ENCODE measurements around the gene WNT10A.

Gene WNT10A

DNA sequence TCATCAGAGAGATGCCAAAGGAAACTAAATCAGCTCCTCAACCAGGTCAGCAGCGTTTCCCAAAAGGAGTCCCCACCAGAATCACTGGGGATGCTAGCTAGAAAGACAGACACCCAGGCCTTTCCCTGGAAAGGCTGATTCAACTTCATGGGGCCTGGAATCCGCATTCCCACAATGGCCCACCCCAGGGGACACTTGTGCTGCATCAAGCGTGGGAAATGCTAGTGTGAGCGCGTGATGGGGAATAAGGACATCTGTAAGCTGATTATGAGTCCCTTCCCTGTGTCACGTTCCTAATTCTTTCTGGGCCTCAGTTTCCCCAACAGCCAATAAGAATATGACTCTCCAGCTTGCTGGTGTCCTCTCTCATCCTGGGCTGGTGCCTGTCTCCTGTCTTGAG lies 2.2 kb upstream of the WNT10A start:
- no peak for DNase-seq

DNA sequence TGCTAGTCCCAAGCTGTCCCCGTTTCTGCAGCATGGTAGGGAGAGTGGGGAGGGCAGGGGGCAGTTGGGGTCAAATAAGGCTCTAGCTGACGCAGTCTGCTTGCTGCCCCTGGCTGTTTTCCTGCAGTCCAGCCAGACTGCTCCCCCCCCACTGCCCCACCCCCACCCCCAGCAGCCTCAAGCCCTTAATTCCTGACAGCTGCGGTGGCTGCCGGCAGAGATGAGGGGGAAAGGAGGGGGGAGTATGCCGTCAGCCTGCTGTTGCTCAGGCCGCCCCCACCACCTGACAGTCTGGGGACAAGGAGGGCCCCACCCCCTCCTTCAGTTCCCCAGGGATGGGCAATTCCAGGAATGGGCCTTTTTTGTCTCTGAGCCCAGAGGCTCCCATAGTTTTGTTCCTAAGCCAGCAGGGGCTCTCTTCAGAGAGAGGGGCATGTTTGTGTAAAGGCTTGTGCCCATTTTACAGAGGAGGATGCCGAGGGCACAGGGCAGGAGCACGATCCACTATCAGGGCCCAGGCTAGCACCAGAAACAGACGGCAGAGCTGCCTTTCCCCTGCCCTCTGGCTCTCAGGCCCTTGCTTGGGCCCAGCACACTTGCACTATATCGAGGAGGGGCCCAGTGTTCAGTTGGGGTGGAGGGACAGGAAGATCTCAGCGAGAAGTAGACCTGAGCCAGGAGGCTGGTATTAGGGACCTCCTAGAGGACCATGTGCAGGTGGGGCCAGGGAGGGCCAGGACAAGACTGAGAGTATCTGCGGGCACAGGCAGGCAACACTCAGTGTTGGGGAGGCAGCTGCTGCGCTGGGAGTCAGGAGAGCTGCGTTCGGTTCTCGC lies 1.5 kb upstream of the WNT10A start:
- no peak for DNase-seq

DNA sequence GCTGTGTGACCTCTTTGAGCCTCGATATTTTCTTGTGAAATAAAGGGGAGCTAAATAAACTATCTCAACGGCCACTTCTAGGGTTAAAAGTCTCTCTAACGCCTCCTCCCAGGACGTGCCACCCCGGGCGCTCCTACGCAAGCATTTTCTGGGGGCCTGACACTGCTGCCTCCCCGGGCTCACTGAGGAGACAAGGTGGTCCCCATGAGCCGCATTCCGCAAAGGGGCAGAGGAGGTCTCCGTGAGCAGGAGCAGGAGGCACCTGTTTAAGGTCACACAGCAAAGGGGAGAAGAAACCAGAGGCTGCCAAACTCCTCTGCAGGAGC lies 913 bp upstream of the WNT10A start:
- no peak for DNase-seq

DNA sequence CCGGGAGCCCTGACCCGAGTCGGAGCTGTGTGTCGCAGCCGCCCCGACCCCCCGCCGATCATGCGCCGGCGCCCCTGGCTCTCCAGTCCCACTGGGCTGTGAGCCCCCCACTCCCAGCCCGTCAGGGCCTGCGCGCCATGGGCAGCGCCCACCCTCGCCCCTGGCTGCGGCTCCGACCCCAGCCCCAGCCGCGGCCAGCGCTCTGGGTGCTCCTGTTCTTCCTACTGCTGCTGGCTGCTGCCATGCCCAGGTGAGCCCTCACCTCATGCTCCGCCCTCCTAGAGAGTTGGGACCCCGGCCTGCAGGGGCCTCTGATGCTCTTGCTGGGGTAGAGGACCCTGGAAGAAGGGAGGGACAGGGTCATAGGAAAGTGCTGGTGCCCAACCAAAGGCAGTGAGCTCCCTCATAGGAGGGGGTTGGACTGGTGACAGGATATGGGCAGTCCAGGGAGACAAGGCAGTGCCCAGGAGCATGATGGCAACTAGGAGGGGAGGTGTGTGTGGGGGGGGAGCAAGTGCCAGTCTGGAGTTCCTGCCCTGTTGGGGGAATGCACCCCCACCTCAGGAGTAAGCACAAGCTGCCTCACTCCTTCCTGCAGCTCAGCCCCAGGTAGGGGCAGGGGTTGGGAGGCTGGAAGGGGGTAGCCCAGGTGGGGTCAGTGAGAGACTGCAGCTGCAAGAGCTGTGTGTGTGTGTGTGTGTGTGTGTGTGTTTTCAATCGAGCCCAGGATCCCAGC lies 375 bp downstream of the WNT10A start:
- DNase-seq, result no peak

DNA sequence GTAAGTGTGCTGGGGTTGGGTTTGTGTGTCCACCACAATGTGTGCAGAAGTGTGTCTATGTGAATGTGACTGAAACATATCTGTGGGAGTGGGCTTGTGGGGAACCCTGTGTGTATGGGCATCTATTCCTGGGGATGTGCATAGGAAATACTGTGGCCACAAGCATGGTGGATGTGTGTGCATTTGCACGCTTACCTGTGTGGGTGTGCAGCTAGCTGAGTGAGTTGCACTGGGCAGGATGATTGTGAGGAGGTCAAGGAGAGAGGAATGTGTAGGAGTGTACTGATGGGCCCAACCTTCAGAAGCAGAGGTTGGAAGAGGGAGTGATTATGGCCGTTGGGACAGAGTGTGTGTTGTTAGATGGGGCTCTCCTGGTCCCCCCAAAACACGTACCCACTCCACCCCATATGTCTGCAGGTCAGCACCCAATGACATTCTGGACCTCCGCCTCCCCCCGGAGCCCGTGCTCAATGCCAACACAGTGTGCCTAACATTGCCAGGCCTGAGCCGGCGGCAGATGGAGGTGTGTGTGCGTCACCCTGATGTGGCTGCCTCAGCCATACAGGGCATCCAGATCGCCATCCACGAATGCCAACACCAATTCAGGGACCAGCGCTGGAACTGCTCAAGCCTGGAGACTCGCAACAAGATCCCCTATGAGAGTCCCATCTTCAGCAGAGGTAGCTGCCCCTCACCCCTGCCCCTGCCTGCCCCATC lies 1.2 kb downstream of the WNT10A start:
- DNase-seq, result peak; percentile 31

DNA sequence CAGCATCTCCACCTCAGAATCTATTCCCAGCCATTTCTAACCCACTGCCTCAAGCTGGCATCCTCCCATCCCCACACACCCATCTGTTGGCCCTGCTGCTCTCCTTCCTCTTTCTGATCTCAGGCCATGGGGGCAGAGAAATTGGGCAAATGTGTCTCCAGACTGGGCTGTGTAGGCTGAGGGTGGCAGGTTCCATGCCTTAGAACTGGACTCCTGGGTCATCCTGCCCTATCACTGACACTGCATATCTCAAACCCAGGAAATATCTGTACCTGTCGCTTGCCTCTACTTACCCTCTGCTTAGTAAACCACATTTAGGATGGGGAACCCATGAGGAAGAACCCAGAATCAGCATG lies 1.8 kb downstream of the WNT10A start:
- DNase-seq, result no peak

DNA sequence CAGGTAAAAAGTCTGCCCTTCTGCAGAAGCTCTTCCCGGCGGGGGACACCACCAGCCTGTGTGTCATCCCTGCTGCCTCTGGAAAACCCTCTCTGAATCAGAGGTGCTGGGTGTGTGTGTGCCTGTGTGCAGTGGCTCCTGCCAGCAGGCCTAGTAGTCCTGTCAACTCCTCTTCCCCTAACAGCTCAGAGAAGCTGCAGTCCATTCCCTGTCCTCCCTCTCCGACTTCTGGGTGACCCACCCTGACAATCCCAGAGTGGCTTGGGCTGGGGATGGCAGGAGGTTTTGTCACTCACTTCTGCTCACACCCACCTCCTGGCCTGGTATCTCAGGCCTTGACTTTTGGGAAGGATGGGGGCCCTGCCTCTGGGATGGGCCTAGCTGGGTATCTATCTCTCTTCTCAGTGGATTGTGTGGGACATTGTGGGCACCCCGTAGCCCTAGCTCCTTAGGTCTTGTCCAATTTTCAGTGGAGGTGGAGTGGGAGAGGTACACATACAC lies 2.3 kb downstream of the WNT10A start:
- DNase-seq, result no peak

DNA sequence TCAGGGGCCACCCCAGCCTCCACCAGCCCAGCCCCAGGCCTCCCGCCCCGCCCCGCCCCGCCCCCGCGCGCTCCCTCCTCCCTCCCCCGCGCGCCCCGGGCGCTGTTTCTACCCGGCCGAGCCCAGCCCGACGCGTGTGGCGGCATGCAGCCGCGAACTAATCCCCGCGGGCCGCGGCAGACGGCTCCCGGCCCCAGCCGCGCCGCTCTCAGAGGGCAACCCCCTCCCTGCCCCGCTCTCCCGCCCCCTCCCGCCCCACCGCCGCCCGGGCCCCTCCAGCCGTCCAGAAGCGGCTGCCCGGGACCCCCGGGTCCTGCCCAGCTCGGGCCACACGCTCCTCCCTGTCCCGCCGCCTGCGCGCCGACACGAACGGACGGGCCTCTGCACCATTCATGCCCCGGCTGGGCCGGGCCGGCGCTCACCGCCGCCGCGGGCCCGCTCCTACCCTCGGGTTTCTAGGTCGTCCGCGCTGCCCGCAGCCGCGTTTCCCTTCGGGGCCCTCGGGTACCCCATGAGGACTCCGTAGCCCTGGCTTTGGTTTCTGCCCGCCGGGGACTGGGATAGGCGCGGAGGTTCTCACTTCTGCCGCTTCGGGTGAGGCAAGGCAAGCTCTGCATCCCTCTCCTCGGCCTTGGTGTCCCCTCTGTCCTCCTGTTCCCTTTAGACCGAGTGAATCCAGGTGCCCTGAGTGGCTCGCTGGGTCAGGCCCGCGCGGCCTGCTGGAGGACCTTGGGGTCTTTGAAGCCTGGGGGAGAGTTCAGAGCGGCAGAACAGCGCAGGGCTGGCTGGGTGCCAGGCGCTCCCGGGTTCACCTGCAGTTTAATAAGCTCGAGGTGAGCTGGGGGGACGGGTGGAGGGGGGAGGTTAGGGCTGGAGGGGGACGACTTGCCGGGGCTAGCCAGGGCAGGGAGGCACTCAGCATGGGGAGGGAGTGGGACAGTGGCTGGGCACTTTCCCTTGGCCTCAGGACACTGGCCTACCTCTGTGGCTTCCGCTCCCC lies 3.1 kb downstream of the WNT10A start:
- DNase-seq, result no peak

DNA sequence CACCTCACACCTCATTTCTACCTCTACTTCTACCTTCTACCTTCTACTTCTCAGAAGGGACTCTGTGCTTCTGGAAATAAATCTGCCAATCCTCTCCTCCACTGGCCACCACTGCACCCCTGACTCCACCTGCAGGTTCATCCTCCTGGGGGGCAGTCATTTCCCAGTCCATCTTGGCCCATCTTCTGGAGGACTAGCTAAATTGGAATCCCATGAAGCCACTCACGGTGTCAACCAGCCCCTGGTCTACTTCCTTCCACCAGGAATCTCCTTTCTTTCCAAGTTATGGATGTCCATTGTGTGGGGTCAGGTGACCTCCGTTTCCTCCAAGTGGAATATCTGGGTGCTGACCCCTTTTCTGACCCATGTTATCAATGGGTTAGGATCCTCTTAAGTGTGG lies 3.9 kb downstream of the WNT10A start:
- DNase-seq, result no peak

DNA sequence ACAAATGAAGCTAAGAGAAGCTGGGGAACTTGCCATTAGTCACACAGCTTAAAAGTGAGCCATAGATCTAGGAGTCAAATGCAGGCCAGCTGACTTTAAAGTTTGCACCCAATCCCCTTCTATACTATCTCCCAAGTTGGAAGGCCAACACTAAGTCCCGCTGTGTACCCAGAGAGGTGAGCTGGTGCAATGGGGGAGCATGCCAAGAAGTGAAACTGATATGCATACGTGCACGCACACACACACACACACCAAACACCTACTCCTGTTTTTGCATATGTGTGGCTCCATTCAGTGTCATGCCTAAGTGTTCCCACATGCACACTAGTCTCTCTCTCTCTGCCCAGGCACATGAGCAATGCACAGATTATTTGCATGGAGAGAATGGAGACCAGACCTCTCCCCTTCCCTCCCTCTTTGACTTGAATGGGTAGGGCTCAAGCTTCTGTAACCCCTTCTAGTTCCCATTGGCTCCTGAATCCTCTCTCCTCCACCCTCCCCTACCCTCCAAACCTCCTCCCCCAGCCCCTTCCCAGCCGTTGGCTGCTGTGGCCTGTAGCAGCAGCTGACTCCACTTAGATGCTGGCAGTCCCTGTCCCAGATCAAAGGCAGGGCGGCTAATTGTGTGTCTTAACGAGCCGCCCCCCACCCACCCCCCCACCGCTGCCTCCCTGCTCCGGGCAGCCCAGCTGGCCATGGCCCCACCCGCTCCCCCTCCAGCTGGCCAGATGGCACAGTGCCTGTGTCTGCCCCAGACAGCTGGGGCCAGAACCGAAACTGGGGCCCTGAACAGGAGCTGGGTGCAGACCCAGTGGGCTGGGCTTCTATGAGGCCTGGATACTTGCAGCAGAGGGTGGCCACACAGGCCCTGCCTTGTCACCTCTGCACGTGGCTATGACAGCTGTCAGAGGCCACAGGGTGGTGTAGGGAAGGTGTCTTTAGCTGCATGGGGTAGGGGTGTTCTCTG lies 5.6 kb downstream of the WNT10A start:
- DNase-seq, result no peak

DNA sequence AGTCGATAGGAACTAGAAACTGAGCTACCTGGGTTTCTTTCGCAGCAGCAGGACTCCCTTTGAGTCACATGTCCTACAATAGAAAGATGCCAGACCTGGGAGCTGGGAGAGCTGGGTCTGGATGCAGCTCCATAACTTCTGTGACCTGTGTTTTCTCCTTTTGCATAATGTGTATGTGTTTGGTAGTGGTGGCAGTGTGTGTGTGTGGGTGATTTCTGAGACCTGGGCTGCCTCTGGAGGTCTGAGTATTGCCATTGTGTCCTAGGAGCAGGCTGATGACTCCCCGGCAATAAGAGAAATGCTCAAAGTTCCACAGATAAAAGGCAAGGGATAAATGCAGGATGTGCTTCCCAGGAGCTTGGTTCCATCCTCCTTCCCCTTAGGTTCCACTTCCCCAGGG lies 6.4 kb downstream of the WNT10A start:
- no peak for DNase-seq

DNA sequence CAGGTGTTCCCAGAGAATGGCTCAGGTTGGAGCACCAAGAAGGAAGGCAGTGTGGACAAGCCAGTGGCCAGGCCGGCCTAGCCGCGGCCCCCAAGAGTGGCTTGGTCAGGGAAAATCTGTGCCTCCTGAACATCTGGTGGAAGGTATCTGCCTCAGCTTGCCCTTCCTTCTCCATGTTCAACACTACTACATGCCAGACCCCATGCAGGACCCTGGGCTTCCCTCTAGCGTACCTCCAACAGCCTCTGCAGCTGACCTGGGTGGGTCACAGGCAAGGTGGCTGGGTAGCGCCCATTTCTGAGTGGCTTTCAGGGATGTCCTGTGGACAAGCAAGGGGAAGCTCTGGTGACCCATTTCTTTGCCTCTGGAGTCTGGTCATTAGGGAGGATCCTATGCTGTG lies 7.7 kb downstream of the WNT10A start:
- no peak for DNase-seq

DNA sequence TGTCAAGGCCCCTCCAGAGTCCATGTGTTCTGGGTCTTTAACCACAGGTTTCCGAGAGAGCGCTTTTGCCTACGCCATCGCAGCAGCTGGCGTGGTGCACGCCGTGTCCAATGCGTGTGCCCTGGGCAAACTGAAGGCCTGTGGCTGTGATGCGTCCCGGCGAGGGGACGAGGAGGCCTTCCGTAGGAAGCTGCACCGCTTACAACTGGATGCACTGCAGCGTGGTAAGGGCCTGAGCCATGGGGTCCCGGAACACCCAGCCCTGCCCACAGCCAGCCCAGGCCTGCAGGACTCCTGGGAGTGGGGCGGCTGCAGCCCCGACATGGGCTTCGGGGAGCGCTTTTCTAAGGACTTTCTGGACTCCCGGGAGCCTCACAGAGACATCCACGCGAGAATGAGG lies 9.3 kb downstream of the WNT10A start:
- no peak for DNase-seq

DNA sequence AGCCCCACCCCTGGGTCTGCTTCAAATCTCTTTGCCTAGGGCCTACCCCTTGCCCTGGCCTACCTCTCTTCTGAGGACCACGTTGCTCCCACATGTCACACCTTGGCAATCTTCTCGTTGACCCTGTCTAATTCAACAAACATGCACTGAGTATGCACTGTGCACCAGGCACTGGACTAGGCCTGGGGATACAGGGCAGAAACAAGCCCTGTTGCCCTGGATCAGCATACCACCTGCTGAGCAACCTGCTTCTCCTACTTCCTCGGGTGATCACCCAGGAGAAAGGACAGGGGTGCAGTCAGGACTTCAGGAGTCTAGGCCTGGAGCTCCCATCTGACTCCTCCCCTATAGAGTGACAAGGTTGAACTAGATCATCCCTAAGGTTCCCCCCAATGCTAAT lies 9.7 kb downstream of the WNT10A start:
- no peak for DNase-seq

DNA sequence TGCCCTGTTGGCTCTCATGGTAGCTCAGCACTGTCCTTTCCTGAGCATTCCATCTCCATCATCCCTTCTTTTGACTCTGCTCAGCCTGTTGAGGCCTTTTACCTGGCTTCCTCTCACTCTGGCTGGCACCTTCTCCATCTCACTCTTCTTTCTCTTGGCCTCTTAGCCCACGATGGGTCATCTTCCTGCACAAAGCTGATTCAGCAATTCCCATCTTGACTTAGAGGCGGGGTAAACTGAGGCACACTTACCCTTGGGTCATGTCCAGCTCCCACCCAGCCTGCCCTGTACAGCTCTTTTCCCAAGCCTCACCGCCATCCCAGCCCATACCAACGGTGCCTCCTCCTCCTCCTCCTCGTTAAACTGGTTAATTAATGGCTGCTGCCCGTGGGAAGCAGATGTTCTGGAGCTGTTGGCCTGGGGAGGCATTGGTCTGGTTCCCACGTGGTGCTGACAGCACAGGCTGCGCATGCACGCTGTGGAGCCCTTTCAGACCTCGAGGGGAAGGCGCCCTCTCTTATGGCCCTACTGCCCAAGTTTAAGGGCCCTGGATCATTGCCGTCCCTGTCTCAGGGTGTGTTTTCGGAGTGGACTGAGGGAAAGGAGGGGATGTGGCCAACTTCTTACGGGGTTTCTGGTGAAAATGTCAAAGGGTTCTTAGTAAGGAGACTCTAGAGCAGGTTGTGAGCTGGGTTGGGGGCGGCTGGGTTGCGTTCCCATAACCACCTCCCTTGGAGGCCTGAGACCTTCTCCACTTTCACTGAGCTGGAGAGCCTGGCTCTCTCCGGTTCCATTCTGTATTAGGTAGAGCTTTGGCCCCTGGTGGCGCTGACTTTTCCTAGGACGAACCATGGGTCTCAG lies 10.9 kb downstream of the WNT10A start:
- no peak for DNase-seq

DNA sequence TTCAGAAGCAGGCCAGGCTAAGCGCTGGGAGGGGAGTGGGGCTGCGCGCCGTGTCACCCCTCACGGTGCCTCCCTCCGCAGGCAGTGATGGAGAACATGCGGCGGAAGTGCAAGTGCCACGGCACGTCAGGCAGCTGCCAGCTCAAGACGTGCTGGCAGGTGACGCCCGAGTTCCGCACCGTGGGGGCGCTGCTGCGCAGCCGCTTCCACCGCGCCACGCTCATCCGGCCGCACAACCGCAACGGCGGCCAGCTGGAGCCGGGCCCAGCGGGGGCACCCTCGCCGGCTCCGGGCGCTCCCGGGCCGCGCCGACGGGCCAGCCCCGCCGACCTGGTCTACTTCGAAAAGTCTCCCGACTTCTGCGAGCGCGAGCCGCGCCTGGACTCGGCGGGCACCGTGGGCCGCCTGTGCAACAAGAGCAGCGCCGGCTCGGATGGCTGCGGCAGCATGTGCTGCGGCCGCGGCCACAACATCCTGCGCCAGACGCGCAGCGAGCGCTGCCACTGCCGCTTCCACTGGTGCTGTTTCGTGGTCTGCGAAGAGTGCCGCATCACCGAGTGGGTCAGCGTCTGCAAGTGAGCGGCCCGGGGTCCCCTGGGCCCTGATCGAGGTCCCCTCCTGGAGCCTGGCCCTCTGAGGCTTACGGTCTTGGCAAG lies 12.2 kb downstream of the WNT10A start:
- DNase-seq, result peak; percentile 15

DNA sequence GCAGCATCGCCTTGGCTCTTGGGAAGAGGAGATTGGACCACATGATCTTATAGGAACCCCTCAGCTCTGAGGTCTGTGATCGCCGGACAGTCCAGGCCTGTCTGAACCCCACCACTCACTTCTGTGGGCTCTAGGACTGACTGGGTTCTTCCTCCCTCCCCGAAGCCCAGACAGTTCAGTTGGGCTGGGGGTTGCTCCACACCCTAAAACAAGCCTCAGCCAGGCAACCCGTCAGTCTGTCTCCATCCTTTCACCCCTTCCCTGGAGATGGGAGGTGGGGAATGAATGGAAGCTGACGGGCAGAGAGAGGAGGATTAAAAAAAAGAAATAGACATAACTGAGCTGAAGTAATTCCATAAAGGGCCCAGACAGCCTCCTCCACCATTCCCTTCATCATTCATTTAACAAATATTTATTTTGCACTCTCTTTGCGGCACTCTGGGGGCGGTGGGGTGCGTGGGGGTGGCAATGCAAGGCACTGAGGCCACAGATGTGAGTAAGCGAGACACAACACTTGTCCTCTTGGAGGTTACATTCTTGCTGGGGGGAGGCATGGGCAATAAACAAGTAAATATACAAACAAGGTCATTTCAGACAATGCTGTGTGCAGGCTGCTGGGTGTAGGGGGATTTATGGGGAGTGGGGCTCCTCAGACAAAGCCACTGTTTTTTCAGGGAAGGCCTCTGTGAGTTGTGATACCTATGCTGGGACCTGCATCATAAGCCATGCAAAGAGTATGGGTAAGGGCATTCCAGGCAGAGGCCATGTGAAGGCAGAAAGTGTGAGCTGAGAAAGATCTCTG lies 12.9 kb downstream of the WNT10A start:
- DNase-seq, result no peak

DNA sequence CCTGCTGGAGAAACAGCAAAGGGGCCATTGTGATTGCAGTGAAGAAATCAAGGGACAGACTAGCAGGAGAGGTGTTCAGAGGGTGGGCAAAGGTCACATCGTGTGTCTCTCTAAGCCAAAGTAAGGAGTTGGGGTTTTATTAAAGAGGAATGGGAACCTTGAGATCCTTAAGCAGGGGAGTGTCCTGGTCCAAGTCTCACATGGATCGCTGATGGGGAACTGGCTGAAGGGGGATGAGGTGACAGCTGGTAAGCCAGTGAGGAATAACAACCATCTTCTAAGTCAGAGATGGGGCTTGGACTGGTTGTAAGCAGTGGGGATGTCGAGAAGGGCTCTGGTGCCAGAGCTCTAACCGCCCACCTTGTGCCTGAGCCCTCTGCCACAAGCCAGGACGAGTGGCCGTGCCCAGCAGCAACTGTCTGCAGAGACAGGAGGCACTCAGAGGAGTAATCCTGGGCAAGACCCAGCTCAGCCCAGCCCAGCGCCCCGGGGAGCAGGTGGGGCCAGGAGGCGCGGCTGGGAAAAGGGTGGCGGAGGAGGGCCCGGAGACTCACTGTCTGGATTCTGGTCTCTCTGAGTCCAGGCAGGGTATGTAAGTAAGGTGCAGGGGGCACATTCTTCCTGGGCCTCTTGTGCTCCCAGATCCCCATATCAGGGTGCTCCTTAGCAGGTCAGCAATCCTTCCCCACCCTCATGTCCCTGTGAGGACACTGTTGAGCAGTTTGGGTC lies 13.7 kb downstream of the WNT10A start:
- no peak for DNase-seq

DNA sequence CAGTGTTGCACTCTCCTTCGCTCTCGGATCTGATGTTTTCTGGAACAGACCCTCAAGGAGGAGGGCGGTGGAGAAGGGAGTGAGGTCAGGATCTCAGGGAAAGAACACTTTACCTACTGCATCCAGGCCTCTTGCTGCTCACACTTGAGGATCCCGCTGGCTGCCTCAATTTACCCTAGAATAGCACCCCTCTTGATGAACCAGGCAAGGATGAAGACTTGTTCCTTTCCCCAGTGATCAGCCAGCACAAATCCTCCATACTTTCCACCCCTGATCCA lies 14.2 kb downstream of the WNT10A start:
- DNase-seq, result no peak
